HG02852 (cell line): Measurements from ENCODE around the gene RRBP1.

ENCODE experiments used
- ATAC-seq: cut with Tn5 transposase; IDR thresholded peaks from one replicate; pipeline ENCODE4 v1.9.1; 2021; ENCODE audit warnings: mild to moderate bottlenecking, moderate library complexity; ENCODE audit not compliant: unreplicated experiment

The RRBP1 gene

GRCh38 chr20:17612287-17612991, 69.6 kb downstream of the RRBP1 start:
- ATAC-seq = no peak

DNA sequence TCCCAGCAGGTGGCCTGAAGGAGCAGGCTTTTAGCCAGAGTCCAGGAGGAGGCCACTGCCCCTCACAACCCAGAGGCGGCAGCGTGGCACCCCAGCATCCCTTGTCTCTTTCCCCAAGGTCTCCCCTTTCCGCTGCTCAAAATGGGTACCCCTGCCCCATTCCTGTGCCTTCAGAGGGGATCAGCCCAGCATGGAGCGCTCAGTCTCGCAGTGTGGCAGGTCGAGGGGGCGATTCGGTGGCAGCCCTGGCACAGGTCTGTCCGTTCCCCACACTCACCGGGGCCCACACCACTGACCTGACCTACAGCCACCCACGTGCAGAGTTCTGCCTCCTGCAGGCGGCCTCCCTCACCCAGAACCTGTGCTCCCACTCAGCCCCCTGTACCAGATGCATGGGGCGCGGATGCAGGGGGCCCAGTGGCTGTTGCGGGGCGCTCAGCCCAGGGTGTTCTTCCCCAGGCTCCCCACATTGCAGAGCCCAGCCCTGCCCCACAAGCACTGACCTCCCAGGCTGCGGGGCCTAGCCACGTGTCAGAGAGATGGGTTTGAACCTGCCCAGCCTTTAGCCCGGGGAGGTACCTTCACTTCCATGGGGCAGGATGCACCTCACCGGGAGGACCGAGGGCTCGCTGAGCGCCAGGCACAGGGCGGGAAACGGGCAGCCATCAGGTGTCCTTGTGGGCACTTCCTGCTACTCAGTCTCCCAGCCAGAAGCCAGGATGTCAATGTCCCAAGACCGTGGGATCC, 70.3 kb downstream of the RRBP1 start:
- no peak for ATAC-seq

DNA sequence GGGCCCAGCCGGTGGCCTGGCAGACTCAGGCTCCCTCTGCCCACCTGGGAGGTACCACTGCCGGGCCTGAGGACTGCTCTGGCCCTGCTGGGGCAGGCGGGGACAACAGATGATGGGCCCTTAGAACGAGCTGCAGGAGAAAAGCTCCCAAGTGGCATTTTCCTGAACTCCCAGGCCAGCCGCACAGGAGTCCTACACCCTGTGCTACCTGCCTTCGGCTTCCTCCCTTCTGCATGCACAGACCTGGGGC, 70.8 kb downstream of the RRBP1 start:
- no peak for ATAC-seq

DNA sequence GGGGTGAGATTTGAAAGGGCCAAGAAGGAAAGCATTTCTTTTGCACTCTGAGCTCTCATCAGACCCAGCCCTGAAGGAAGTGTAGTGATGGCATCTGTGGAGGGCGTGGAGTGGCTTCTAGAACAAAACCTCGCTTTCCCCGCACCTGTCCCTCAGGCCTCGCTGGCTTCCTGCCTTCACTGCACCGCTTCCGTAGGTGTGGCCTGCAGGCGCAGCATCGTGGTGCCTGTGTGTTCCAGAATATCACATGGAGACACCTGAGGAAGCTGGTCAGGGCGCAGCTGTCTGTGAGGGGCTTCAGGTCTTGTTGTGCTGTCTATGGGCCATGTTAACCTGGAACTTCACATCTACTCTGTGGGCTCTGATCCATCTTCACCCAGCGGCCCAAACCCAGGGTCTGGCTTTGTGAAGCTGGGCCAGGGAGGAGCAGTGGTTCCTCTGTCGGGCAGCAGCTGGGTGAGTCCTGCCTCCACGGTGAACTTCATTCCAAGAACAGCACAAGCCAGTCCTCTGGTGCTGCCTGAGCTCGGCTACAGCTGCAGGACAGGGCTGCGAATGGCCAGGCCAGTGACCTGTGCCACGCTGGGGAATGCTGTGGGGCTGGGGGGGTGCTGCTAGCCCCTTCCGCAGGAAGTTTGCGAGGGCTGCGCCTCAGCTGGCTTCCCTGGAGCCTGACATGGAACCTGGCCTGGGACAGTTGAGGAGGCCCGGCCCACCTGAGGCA, 71.3 kb downstream of the RRBP1 start:
- ATAC-seq = no peak

DNA sequence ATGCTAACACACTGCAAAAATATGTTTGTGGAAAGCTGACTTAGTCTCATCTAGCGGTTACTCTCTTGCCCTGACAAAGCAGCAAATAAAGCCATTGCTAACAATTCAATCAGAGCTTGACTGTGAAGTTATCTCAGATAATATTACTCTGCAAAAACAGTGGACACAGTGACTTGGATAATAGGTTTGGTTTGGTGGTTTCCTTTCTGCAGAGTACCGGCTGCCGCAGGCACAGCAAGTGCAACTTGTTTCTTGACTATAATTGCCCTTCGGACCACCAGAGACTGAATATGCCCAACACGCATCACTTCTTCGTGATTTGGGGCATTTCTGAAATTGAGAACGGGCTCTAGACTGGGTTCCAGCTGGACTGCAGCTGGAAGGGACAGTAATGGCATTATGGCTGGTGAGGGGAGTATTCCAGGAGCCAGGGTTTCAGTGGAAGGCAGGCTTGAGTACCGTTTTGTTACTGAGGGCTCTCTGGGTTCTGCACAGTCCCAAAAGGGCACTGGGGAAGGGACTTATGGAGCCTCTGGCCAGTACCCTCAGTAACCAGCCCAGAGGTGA, 72.1 kb downstream of the RRBP1 start:
- no peak for ATAC-seq

GRCh38 chr20:17608701-17609497, 73.1 kb downstream of the RRBP1 start:
- ATAC-seq = no peak

- ATAC-seq = no peak
Observed at GRCh38 chr20:17606001-17606400, 76.0 kb downstream of the RRBP1 start.

DNA sequence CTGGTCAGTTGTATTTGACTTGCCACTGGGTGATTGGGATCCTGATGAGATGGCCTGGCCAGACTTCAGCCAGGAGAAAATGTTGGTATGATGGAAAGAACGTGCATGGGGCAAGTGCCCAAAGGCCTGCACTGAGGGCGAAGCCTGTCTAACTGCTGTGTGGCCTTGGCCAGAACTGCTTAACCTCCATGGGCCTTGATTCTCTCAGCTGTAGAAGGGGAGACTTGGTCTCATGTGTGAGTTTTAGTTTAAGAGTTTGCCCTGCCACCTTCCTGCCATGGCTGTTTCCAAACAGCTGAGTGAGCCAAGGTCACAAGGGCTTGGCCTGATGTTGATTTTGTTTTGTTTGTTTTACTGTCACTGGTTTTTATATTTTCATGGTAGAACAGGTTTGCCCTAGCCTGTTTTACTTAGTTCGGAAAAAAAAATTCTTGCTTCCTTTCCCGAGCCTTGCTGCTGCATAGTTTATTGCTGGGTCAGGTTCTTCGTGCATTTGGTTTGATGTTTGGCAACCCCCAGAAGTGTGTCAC, 76.8 kb downstream of the RRBP1 start:
- no peak for ATAC-seq

- no peak for ATAC-seq
Observed at GRCh38 chr20:17602493-17602892, 79.5 kb downstream of the RRBP1 start.

GRCh38 chr20:17601957-17602356, 80.1 kb downstream of the RRBP1 start:
- ATAC-seq = no peak

DNA sequence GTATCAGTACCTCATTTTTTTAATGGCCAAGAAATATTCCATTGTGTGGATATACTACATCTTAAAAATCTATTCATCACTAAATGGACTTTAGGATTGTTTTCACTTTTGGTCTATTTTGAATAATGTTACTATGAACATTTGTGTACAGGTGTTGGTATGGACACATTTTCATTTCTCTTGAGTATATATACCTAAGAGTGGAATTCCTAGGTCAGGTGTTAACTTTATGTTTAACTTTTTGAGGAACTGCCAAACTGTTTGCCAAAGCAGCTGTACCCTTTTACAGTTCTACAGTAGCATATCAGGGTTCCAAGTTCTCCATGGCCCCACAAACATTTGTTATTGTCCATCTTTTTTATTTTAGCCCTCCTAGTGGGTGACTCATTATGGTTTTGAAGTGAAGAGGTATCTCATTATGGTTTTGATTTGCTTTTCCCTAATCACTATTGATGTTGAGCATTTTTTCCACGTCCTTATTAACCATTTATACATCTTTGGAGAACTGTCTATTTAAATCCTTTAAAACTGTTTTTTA, 84.0 kb downstream of the RRBP1 start:
- ATAC-seq = no peak

DNA sequence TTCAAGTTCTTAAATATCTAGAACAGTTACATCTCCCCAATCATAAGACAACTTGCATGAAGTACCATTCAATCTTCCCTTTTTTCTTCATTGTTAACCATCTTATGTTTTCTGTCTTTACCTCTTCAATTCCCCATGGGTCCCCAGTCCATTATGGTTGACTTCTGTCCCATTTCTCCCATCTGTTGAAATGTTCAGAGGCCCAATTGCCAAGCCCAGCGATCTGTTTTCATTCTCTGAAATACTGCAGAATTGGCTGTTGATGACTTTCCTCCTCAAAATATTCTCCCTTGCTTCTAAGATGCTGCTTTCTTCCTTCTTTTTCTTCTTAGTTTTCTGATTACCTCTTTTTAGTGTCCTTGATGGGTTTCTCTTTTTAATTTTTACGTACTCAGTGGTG, 86.2 kb downstream of the RRBP1 start:
- ATAC-seq = no peak

- no peak for ATAC-seq
Observed at GRCh38 chr20:17594443-17594842, 87.6 kb downstream of the RRBP1 start.

- no peak for ATAC-seq
Observed at GRCh38 chr20:17593902-17594301, 88.1 kb downstream of the RRBP1 start.

DNA sequence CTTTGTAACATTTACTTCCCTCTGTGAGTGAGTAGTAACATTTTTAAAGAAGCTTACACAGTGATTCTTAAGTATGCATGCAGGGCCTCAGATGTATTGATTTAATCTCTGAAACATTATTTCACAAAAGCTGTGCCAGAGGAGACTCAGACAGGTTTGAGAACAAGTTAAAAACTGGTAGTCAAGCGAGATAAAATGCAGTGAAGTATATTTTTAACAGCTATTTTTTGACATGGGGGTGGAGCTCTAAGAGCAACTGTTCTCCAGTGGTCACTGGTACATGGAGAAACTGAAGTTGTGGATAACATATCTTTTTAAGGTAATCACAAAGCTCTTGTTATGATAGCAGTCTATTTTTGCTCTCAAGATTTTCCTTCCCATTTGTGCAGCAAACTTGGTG, 91.8 kb downstream of the RRBP1 start:
- ATAC-seq = no peak

- no peak for ATAC-seq
Observed at GRCh38 chr20:17589161-17589834, 92.7 kb downstream of the RRBP1 start.

GRCh38 chr20:17587824-17588223, 94.2 kb downstream of the RRBP1 start:
- ATAC-seq = no peak

DNA sequence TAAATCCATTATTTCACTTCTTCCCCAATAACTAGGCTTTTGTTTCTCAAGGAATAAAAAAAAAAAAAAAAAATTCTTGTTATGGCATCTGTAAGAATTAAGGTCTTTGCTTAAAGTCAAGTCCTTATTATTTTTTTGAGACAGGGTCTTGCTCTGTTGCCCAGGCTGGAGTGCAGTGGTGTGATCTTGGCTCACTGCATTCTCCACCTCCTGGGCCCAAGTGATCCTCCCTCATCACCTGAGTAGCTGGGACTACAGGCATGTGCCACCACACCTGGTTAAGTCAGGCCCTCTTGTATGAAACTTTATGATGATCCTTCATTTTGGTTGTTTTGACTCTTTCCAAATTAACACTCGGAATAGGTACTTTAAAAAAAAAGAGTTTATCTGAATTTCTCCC, 94.9 kb downstream of the RRBP1 start:
- ATAC-seq = no peak

- ATAC-seq = no peak
Observed at GRCh38 chr20:17586250-17586649, 95.8 kb downstream of the RRBP1 start.

- no peak for ATAC-seq
Observed at GRCh38 chr20:17584689-17585088, 97.4 kb downstream of the RRBP1 start.
